MM.1S (cell line): ENCODE results near the gene MED27.

ENCODE experiments used
- DNase-seq: peaks from one replicate; pipeline ENCODE4 v3.0.0-alpha.2; 2015
- H2AFZ ChIP-seq: fragments of 300-600 bp; sonication (generic); 2 replicates; pipeline ENCODE4 v1.6.0; 2016; ENCODE audit warnings: antibody characterized with exemption, low read length
- H3F3A ChIP-seq: fragments of 300-600 bp; sonication (generic); 2 replicates; pipeline ENCODE4 v1.6.1; 2016; ENCODE audit warnings: mild to moderate bottlenecking, antibody characterized with exemption, low read length, moderate library complexity, mixed read lengths; ENCODE audit not compliant: insufficient read depth
- H3K27ac ChIP-seq: fragments of 300-600 bp; sonication (generic); 2 replicates; pipeline ENCODE4 v1.5.1; 2016; ENCODE audit warnings: mild to moderate bottlenecking, low read length
- H3K27me3 ChIP-seq: fragments of 300-600 bp; sonication (generic); replicated peaks from 2 replicates; pipeline ENCODE4 v1.6.0; 2016; ENCODE audit warnings: low read length; ENCODE audit not compliant: insufficient read depth
- H3K36me3 ChIP-seq: fragments of 300-600 bp; sonication (generic); replicated peaks from 2 replicates; pipeline ENCODE4 v1.6.1; 2016; ENCODE audit warnings: mild to moderate bottlenecking, low read length, mixed read lengths; ENCODE audit not compliant: insufficient read depth
- H3K4me1 ChIP-seq: fragments of 300-600 bp; sonication (generic); 2 replicates; pipeline ENCODE4 v1.6.1; 2016; ENCODE audit warnings: low read length, mixed read lengths
- H3K4me2 ChIP-seq: fragments of 300-600 bp; sonication (generic); 2 replicates; pipeline ENCODE4 v1.6.0; 2016; ENCODE audit warnings: low read depth, low read length
- H3K4me3 ChIP-seq: fragments of 300-600 bp; sonication (generic); 2 replicates; pipeline ENCODE4 v1.5.1; 2016; ENCODE audit warnings: low read length, mixed read lengths
- H3K79me2 ChIP-seq: fragments of 300-600 bp; sonication (generic); 2 replicates; pipeline ENCODE4 v1.6.1; 2016; ENCODE audit warnings: mixed run types, low read length, mixed read lengths
- H3K9ac ChIP-seq: fragments of 300-600 bp; sonication (generic); 2 replicates; pipeline ENCODE4 v1.6.1; 2016; ENCODE audit warnings: low read length, mixed read lengths
- H3K9me2 ChIP-seq: fragments of 300-600 bp; sonication (generic); replicated peaks from 2 replicates; pipeline ENCODE4 v1.6.1; 2016; ENCODE audit warnings: mild to moderate bottlenecking, low read length, mixed read lengths; ENCODE audit not compliant: insufficient read depth
- H3K9me3 ChIP-seq: fragments of 300-600 bp; sonication (generic); replicated peaks from 2 replicates; pipeline ENCODE4 v1.6.1; 2016; ENCODE audit warnings: mild to moderate bottlenecking, low read length, mixed read lengths; ENCODE audit not compliant: insufficient read depth
- H4K20me1 ChIP-seq: fragments of 300-600 bp; sonication (generic); 2 replicates; pipeline ENCODE4 v1.6.1; 2016; ENCODE audit warnings: mild to moderate bottlenecking, low read length, moderate library complexity, mixed read lengths; ENCODE audit not compliant: insufficient read depth
- EZH2 ChIP-seq: fragments of 300-600 bp; sonication (generic); optimal IDR thresholded peaks from 2 replicates; pipeline ENCODE3; 2017; ENCODE audit warnings: low read depth, mild to moderate bottlenecking, antibody characterized with exemption, low read length, mixed read lengths
- EZH2phosphoT487 ChIP-seq: fragments of 300-600 bp; sonication (generic); IDR thresholded peaks from 2 replicates; pipeline ENCODE4 v1.6.1; 2018; ENCODE audit warnings: antibody characterized with exemption, low read length
- TF ChIP-seq, protein P1 (sequence below): fragments of 300-600 bp; sonication (generic); IDR thresholded peaks from 2 replicates; pipeline ENCODE4 v1.5.1; 2016; ENCODE audit warnings: antibody characterized with exemption, low read length, mixed read lengths

MED27 gene

DNA sequence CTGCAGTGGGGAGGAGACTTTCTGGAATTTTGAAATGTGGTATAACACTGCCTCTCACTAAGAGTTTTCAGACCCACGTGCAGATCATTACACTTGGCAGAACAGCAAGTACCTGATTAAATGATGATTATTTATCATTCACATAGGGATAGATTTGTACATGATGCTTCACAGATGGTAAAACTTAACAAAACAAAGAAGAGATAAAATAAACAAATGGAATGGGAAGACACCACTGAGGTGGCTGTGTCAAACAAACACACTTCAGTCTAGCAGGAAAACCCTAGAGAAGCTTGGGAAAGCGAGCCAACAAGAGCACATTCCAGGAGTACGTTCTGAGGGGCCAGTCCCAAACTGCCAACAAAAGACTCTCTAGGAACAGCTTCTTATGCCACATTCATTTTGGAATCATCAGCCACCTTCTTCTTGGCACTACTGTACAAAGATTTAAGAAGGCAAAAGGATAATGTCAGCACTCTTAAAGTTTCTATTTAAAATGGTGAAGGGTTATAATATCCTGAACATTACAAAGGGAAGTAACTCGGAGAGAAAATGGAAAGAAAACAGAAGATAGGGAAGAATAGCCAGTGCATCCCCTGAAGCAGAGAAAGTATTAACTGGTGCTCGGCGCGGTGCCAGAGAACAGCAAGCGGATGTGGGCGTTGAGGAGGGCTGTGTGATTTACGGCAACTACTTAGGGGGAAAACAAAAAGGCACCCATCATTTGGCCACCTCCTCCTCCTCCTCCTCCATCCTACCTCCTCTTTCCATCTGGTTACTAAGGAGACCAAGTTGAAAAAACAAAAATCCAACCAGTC, 1.6 kb downstream of the MED27 start:
- TF ChIP-seq EZH2phosphoT487: no peak
- TF ChIP-seq EZH2: no peak
- TF ChIP-seq, protein P1, sequence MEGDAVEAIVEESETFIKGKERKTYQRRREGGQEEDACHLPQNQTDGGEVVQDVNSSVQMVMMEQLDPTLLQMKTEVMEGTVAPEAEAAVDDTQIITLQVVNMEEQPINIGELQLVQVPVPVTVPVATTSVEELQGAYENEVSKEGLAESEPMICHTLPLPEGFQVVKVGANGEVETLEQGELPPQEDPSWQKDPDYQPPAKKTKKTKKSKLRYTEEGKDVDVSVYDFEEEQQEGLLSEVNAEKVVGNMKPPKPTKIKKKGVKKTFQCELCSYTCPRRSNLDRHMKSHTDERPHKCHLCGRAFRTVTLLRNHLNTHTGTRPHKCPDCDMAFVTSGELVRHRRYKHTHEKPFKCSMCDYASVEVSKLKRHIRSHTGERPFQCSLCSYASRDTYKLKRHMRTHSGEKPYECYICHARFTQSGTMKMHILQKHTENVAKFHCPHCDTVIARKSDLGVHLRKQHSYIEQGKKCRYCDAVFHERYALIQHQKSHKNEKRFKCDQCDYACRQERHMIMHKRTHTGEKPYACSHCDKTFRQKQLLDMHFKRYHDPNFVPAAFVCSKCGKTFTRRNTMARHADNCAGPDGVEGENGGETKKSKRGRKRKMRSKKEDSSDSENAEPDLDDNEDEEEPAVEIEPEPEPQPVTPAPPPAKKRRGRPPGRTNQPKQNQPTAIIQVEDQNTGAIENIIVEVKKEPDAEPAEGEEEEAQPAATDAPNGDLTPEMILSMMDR: no peak
- H3K9ac ChIP-seq: no peak overlapping the region
- H4K20me1 ChIP-seq: no peaks in the 10 kb centered on the region
- no peaks in the 10 kb centered on the region for H3K9me3 ChIP-seq
- H3K4me2 ChIP-seq: peak overlapping the region; percentile 80
- H3K36me3 ChIP-seq: no peaks in the 10 kb centered on the region
- H2AFZ ChIP-seq: no peak overlapping the region
- H3K27me3 ChIP-seq: peaks cover 25% of the 10 kb centered on the region
- H3K9me2 ChIP-seq: no peaks in the 10 kb centered on the region
- no peak for DNase-seq
- H3K79me2 ChIP-seq: peaks cover 44% of the 10 kb centered on the region
- H3K4me3 ChIP-seq: peak overlapping the region; percentile 95; the same call in 1 of the 2 replicates
- no peak overlapping the region for H3K27ac ChIP-seq
- H3K4me1 ChIP-seq: peaks cover 9% of the 10 kb centered on the region
- no peaks in the 10 kb centered on the region for H3F3A ChIP-seq

DNA sequence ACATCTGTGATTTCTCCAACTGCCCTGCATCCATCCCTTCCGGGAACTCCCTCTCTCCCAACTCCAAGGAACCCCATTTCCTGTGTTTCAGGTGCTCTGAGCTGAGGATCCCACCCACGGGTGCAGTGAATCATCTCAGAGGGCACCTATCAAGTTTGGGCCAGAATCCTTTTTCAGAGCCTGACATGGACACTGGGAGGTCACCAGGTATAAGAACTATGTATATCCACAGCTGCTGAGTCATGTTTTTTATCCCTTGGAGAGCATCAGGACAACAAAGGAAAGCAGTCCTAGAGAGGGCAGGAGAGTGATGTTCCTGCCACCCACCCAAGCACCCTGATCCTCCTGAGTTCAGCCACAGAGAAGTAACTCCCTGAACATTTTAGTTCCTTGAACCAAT, 3.8 kb downstream of the MED27 start:
- Histone ChIP-seq H3K27me3 (peaks cover 8% of the 10 kb centered on the region), H3K4me1 (peaks cover 9% of the 10 kb centered on the region), H2AFZ (no peak overlapping the region), H3K79me2 (peaks cover 67% of the 10 kb centered on the region), H3K4me3 (no peak overlapping the region), H3K9me3 (no peaks in the 10 kb centered on the region), H3K27ac (no peak overlapping the region), H3K9me2 (no peaks in the 10 kb centered on the region), H3K9ac (no peak overlapping the region), H3F3A (no peaks in the 10 kb centered on the region), H3K36me3 (no peaks in the 10 kb centered on the region), H4K20me1 (no peaks in the 10 kb centered on the region), H3K4me2 (no peak overlapping the region)
- no peak for DNase-seq
- TF ChIP-seq, protein P1: no peak
- TF ChIP-seq EZH2phosphoT487 (no peak), EZH2 (no peak)

DNA sequence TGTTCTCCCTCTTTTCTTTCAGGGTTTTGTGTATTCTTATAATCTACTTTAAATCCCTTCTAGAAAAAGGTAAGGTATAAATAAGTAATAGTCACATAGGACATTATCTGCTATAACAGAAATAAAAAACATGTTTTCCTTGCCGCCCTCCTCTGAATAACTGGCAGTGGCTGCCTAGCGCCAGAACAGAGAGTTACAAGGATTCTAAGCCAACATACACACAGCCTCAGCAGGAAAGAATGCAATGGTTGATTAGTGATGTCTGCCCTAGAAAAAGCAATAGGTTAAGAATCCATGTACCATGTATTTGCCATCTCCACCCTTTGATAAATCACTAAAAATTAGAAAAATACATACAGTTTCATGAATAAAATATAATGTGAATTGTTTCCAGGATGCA, 4.9 kb downstream of the MED27 start:
- Histone ChIP-seq H4K20me1 (no peaks in the 10 kb centered on the region), H3K27ac (no peak overlapping the region), H3K4me3 (no peak overlapping the region), H3K9ac (no peak overlapping the region), H3K36me3 (no peaks in the 10 kb centered on the region), H3K9me2 (no peaks in the 10 kb centered on the region), H3K27me3 (no peaks in the 10 kb centered on the region), H3F3A (no peaks in the 10 kb centered on the region), H3K9me3 (no peaks in the 10 kb centered on the region), H3K4me2 (no peak overlapping the region), H3K4me1 (peaks cover 4% of the 10 kb centered on the region; the same call in 1 of the 2 replicates), H2AFZ (no peak overlapping the region), H3K79me2 (peaks cover 69% of the 10 kb centered on the region)
- TF ChIP-seq, protein P1: no peak
- TF ChIP-seq EZH2phosphoT487 (no peak), EZH2 (no peak)
- DNase-seq: no peak
